OCI-LY3 (cell line): Measurements from ENCODE around the gene ATP6V0A4.

Experiments used
- H2AFZ ChIP-seq: fragments of 200-600, 300-600 bp; shearing (Covaris generic); 2 replicates; pipeline ENCODE4 v1.6.0; 2014; ENCODE audit warnings: antibody characterized with exemption, low read depth, low read length
- H3K27ac ChIP-seq: fragments of 200-600, 300-600 bp; sonication (generic); 2 replicates; pipeline ENCODE4 v1.5.1; 2014; ENCODE audit warnings: mild to moderate bottlenecking, low read length, moderate library complexity, mixed read lengths
- H3K27me3 ChIP-seq: fragments of 200-600, 300-600 bp; sonication (generic); 2 replicates; pipeline ENCODE4 v1.6.1; 2014; ENCODE audit warnings: low read depth, low read length, mixed read lengths
- H3K36me3 ChIP-seq: fragments of 200-600, 300-600 bp; sonication (generic); replicated peaks from 2 replicates; pipeline ENCODE3; 2014; ENCODE audit warnings: low read depth, low read length, mixed read lengths
- H3K4me1 ChIP-seq: fragments of 300-600, 200-600 bp; sonication (generic); 2 replicates; pipeline ENCODE4 v1.6.1; 2014; ENCODE audit warnings: low read length, mixed read lengths
- H3K4me2 ChIP-seq: fragments of 200-600, 300-600 bp; sonication (generic); 2 replicates; pipeline ENCODE4 v1.6.1; 2014; ENCODE audit warnings: low read length, mixed read lengths
- H3K4me3 ChIP-seq: fragments of 300-600, 200-600 bp; sonication (generic); 2 replicates; pipeline ENCODE4 v1.5.1; 2014; ENCODE audit warnings: antibody characterized with exemption, mild to moderate bottlenecking, low read length, moderate library complexity
- H3K79me2 ChIP-seq: fragments of 300-600, 200-600 bp; shearing (Covaris generic); 2 replicates; pipeline ENCODE4 v1.6.1; 2014; ENCODE audit warnings: mild to moderate bottlenecking, low read length, mixed read lengths
- H3K9ac ChIP-seq: fragments of 300-600, 200-600 bp; shearing (Covaris generic); 2 replicates; pipeline ENCODE4 v1.6.0; 2014; ENCODE audit warnings: mild to moderate bottlenecking, low read length, moderate library complexity
- H3K9me3 ChIP-seq: fragments of 200-600, 300-600 bp; shearing (Covaris generic); 2 replicates; pipeline ENCODE4 v1.6.1; 2014; ENCODE audit warnings: low read length, mixed read lengths; ENCODE audit not compliant: insufficient read depth
- H4K20me1 ChIP-seq: fragments of 200-600, 300-600 bp; sonication (generic); 2 replicates; pipeline ENCODE4 v1.6.1; 2016; ENCODE audit warnings: low read length, mixed read lengths; ENCODE audit not compliant: insufficient read depth
- CTCF ChIP-seq: fragments of 200-600, 300-600 bp; sonication (generic); IDR thresholded peaks from 2 replicates; pipeline ENCODE4 v1.5.1; 2014; ENCODE audit warnings: antibody characterized with exemption, low read length, low read depth
- EZH2phosphoT487 ChIP-seq: fragments of 200-600 bp; shearing (Covaris generic); IDR thresholded peaks from 2 replicates; pipeline ENCODE4 v1.6.1; 2018; ENCODE audit warnings: antibody characterized with exemption, mixed run types, low read depth

The ATP6V0A4 gene

DNA sequence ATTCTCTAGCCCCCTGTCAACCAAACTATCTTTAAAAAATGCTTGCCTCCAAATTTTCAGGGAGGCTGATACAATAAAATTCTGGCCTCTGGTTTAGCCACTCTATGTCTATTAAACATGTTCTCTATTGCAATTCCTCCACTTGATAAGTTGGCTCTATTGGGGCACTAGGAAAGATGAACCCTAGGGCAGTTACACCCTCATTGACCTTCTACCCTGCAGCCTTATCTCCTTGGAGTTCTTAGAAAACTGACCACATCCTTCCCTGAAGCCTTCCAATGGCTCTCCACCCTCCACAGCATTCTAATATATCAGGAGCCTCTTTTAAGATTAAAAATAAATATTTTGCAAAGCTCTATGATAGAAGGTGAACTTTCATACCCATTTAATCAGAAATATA, 127.4 kb downstream of the ATP6V0A4 start:
- H3K79me2 ChIP-seq, result no peaks in the 10 kb centered on the region
- H3K36me3 ChIP-seq, result no peaks in the 10 kb centered on the region
- TF ChIP-seq EZH2phosphoT487 (no peak), CTCF (no peak)
- H3K27me3 ChIP-seq, result peaks cover 20% of the 10 kb centered on the region
- H4K20me1 ChIP-seq, result no peaks in the 10 kb centered on the region
- H3K4me2 ChIP-seq, result no peak overlapping the region
- no peak overlapping the region for H3K4me3 ChIP-seq
- H3K9ac ChIP-seq, result no peak overlapping the region
- no peak overlapping the region for H3K27ac ChIP-seq
- no peaks in the 10 kb centered on the region for H3K9me3 ChIP-seq
- H2AFZ ChIP-seq, result no peak overlapping the region
- no peaks in the 10 kb centered on the region for H3K4me1 ChIP-seq

- Histone ChIP-seq H3K27ac (no peak overlapping the region), H3K4me1 (no peaks in the 10 kb centered on the region), H3K27me3 (peaks cover 20% of the 10 kb centered on the region), H3K9me3 (no peaks in the 10 kb centered on the region), H4K20me1 (no peaks in the 10 kb centered on the region), H2AFZ (no peak overlapping the region), H3K9ac (no peak overlapping the region), H3K4me2 (no peak overlapping the region), H3K79me2 (no peaks in the 10 kb centered on the region), H3K36me3 (no peaks in the 10 kb centered on the region), H3K4me3 (no peak overlapping the region)
- TF ChIP-seq CTCF (no peak), EZH2phosphoT487 (no peak)
Measured at GRCh38 chr7:138669364-138669763, 128.6 kb downstream of the ATP6V0A4 start.

GRCh38 chr7:138668946-138669345, 129.1 kb downstream of the ATP6V0A4 start:
- TF ChIP-seq CTCF, result no peak
- no peak for TF ChIP-seq EZH2phosphoT487
- H3K79me2 ChIP-seq, result no peaks in the 10 kb centered on the region
- peaks cover 20% of the 10 kb centered on the region for H3K27me3 ChIP-seq
- no peaks in the 10 kb centered on the region for H3K36me3 ChIP-seq
- H3K4me2 ChIP-seq, result no peak overlapping the region
- H4K20me1 ChIP-seq, result no peaks in the 10 kb centered on the region
- no peak overlapping the region for H3K27ac ChIP-seq
- H2AFZ ChIP-seq, result no peak overlapping the region
- H3K9ac ChIP-seq, result no peak overlapping the region
- no peak overlapping the region for H3K4me3 ChIP-seq
- H3K4me1 ChIP-seq, result no peaks in the 10 kb centered on the region
- no peaks in the 10 kb centered on the region for H3K9me3 ChIP-seq

DNA sequence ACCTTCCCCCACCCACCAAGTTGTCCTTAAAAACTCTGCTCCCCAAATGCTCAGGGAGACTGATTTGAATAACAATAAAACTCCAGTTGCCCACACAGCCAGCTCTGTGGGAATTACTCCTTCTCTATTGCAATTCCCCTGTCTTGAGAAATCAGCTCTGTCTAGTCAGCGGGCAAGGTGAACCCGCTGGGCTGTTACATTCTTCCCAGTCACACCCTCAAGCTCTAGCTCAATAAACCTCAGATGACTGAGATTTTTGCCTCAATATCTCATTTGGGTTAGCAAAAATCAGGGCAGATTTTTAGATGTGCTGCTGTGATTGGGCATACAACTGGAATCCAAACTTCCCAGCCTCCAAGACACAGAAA, 129.8 kb downstream of the ATP6V0A4 start:
- no peaks in the 10 kb centered on the region for H4K20me1 ChIP-seq
- H3K27me3 ChIP-seq, result peaks cover 20% of the 10 kb centered on the region
- H3K4me2 ChIP-seq, result no peak overlapping the region
- no peaks in the 10 kb centered on the region for H3K4me1 ChIP-seq
- H2AFZ ChIP-seq, result no peak overlapping the region
- H3K27ac ChIP-seq, result no peak overlapping the region
- TF ChIP-seq EZH2phosphoT487 (no peak), CTCF (no peak)
- H3K9ac ChIP-seq, result no peak overlapping the region
- H3K79me2 ChIP-seq, result no peaks in the 10 kb centered on the region
- no peak overlapping the region for H3K4me3 ChIP-seq
- no peaks in the 10 kb centered on the region for H3K9me3 ChIP-seq
- no peaks in the 10 kb centered on the region for H3K36me3 ChIP-seq
